ENCODE results near the gene FAM110A.
A peak's percentile ranks its signal among the peaks of the same experiment; 100 is the strongest.
"Not testable (repeated sequence)": the region's sequence is repeated elsewhere in the genome, so short reads cannot be mapped to it uniquely, and the experiment has no call there.

FAM110A gene

DNA sequence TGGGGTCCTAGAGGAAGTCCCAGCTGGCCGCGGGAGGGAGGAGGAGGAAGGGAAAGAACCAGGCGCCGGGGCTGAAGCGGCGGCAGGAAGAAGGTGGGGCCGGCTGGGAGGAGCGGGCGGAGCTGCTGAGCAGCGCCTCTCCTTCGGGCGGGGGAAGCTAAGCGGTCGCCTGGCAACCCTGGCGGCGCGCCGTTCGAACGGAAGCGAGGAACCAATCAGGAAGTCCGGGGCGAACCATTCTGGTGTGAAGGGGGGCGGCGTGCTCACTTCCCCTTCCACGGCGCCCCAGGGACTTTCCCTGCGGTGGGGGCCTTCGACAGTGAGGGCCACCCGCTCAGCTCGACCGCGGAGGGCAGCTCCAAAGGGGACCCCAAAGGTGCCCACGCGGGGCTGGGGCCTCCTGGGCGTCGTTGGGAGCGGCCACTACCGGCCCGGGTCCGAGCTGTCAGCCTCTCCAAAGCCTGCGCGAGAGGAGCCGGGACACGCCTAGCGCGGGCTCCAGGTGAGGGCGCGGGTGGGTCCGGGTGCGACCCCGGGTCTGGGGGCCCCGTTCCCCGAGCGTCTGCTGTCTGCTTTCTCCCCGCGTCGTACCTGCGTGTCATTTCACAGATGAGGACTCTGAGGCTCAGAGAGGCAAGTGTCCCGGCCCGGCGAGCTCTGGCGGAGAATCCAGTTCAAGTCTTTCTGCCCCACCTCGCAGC lies at the start of gene FAM110A:
Gene FAM110A, plus strand, starts transcription at position 266 of the 701 bp plus-strand sequence. CDS start 11,090 bp downstream, outside the sequence.
- no peak for TF ChIP-seq ZFX (IDR thresholded peaks at IDR 0.05; ENCODE audit: borderline replicate concordance)
- TF ChIP-seq, protein P1, sequence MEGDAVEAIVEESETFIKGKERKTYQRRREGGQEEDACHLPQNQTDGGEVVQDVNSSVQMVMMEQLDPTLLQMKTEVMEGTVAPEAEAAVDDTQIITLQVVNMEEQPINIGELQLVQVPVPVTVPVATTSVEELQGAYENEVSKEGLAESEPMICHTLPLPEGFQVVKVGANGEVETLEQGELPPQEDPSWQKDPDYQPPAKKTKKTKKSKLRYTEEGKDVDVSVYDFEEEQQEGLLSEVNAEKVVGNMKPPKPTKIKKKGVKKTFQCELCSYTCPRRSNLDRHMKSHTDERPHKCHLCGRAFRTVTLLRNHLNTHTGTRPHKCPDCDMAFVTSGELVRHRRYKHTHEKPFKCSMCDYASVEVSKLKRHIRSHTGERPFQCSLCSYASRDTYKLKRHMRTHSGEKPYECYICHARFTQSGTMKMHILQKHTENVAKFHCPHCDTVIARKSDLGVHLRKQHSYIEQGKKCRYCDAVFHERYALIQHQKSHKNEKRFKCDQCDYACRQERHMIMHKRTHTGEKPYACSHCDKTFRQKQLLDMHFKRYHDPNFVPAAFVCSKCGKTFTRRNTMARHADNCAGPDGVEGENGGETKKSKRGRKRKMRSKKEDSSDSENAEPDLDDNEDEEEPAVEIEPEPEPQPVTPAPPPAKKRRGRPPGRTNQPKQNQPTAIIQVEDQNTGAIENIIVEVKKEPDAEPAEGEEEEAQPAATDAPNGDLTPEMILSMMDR (IDR thresholded peaks at IDR 0.05): no peak; the same call in 1 of the 2 replicates
- H3K27ac ChIP-seq: peak within 1 kb of the TSS; percentile 56

DNA sequence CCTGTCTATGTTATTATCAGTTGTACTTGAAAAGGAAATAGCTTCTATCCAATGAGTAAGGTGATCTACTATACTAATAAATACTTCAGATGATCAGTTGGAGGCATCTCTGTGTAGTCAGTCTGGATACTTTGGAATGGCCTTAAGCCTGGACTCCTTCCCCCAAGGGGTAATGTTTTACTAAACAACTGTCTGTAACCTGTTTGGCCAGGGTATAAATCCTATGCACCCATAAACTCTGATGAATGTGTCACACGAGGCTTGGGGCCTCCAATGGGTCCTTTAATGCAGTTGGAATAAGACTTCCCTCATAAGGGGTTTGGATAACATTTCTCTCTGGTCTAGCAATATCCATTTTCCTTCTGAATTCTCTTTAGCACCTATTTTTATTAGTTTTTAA lies 45.7 kb upstream of the FAM110A start:
- TF ChIP-seq ZFX (IDR thresholded peaks at IDR 0.05; ENCODE audit: borderline replicate concordance): no peak
- TF ChIP-seq, protein P1 (IDR thresholded peaks at IDR 0.05): no peak
- no peak overlapping the region for H3K27ac ChIP-seq

GRCh38 chr20:791056-791455 lies 42.5 kb upstream of the FAM110A start:
- TF ChIP-seq, protein P1 (IDR thresholded peaks at IDR 0.05): no peak
- TF ChIP-seq ZFX (IDR thresholded peaks at IDR 0.05; ENCODE audit: borderline replicate concordance): no peak
- no peak overlapping the region for H3K27ac ChIP-seq

DNA sequence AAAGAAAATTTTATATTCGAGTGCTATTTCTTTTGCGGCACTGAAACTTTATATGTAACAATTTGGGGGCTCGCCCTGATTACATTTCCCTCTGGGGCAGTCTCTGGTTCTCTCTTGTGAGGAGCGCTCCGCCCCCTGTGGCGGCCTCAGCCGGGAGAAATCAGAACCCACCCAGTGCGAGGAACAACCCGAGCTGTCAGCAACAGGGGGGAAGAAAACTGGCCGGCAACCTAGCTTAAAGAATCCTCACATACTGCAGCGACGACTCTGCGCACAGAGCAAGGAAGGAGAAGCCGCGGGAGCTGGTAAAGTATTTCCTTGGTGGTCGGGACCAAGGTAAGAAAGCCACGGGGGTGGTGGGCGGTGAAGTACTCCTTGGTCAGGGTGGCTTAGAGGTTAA lies 41.3 kb upstream of the FAM110A start:
- TF ChIP-seq ZFX (IDR thresholded peaks at IDR 0.05; ENCODE audit: borderline replicate concordance): no peak
- TF ChIP-seq, protein P1 (IDR thresholded peaks at IDR 0.05): no peak
- no peak overlapping the region for H3K27ac ChIP-seq

DNA sequence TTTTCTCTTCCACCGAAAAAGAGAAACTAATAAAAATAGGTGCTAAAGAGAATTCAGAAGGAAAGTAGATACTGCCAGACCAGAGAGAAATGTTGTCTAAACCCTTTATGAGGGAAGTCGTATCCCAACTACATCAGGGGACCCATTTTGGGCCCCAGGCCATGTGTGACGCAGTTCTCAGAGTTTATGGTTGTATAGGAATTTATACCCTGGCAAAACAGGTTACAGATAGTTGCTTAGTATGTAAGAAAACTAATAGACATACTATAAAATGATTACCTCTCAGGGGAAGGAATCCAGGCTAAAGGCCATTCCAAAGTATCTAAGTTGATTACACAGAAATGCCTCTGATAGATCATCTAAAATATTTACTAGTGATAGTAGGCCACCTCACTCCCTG lies 36.6 kb upstream of the FAM110A start:
- no peak for TF ChIP-seq ZFX (IDR thresholded peaks at IDR 0.05; ENCODE audit: borderline replicate concordance)
- TF ChIP-seq, protein P1 (IDR thresholded peaks at IDR 0.05): no peak
- no peak overlapping the region for H3K27ac ChIP-seq

DNA sequence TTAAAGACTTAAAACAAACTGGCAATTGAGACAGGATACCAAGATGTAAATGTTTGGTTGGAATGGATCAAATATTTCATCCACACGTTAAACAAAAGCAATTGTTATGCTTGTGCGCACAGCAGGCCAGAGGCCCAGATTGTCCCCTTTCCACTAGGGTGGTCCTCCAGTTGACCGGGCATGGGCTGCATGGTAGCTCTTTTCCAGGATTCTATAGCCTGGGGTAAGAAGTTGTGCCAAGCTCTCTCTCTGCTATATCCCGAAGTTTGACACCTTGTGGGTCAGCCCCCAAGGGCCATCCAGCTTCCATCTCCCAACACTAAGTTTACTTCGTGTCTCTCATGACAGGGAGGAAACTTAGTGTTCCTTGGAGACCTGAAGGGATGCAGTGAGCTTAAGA lies 34.8 kb upstream of the FAM110A start:
- not testable (repeated sequence) for H3K27ac ChIP-seq

DNA sequence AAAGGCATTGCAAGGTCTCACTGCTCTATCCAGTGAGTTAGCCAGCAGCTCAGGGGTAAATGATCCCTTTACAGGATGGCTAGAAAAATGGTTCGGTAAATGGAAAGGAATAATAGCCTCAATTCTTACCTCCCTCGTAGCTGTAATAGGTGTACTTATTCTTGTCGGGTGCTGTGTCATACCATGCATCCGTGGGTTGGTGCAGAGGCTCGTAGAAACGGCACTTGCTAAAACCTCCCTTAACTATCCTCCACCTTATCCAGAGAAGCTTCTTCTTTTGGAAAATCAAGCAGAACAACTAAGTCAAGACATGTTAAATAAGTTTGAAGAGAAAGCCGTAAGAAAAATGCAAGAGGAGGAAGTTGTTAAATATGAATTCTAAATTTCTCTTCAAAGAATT lies 33.5 kb upstream of the FAM110A start:
- not testable (repeated sequence) for H3K27ac ChIP-seq

DNA sequence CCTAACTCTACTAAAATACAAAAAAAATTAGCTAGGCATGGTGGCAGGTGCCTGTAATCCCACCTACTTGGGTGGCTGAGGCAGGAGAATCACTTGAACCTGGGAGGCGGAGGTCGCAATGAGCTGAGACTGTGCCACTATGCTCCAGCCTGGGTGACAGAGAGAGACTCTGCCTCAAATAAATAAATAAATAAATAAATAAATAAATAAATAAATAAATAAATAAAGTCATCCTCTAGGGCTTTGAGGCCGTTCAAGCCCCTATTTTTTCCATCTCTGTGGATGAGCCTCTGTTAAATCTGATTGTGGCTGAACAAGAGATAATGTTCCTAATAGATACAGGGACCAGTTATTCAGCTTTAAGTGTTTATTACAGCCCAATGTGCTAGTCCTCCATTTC lies 31.8 kb upstream of the FAM110A start:
- H3K27ac ChIP-seq: no peak overlapping the region
- no peak for TF ChIP-seq ZFX (IDR thresholded peaks at IDR 0.05; ENCODE audit: borderline replicate concordance)
- TF ChIP-seq, protein P1 (IDR thresholded peaks at IDR 0.05): no peak
